ENCODE results near the gene MIXL1. TPM values are rescaled to one million over a fixed set of nuclear protein-coding genes. Genes with fewer than 3 reads are reported as not detected.
"Not testable (repeated sequence)": the region's sequence is repeated elsewhere in the genome, so short reads cannot be mapped to it uniquely, and the experiment has no call there.

MIXL1 gene
- total RNA-seq, 1 experiment from 2014 or later, result 4.7 TPM

DNA sequence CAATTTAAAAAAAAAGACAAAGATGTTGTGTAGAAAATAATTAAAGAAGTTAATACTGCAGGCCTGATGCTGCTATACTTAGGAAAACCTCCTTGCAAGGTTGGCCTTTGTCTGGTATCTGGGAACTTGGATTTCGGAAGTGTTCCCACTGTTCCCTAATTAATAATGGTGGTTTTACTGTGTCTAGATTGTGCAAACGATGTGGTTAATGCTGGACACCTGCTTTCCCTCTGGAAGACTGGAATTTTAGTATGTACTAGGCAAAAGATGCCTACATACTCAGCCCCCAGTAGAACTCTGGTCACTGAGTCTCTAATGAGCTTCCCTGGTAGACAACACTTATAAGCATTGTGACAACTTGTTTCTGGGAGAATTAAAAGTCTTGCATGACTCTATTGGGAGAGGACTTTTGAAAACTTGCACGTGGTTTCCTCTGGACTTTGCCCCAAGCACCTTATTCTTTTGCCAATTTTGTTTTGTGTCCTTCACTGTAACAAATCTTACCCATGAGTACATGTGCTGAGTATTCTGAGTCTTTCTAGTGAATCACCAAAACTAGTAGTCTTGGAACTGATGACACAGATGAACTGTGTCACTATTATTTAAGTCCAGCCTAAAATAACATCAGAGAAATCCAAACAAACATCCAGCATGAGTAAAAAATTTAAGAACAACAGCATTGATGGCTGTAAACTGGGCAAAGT, 45.1 kb downstream of the MIXL1 start:
- Histone ChIP-seq H4K20me1 (ENCODE audit: control insufficient read depth, insufficient read depth, insufficient read length) (no peaks in the 10 kb centered on the region), H2BK12ac (ENCODE audit: insufficient read length, low read depth, low read length) (no peak overlapping the region), H3K27me3 (ENCODE audit: insufficient read depth, low read length) (no peaks in the 10 kb centered on the region), H2BK5ac (ENCODE audit: insufficient read length, low read length) (no peak overlapping the region), H3K14ac (ENCODE audit: insufficient read depth, low read length) (no peak overlapping the region), H3K23me2 (ENCODE audit: insufficient read length, low read depth, low read length, poor library complexity, severe bottlenecking) (no peaks in the 10 kb centered on the region), H3K79me1 (ENCODE audit: insufficient read depth, low read depth, low read length, poor library complexity, severe bottlenecking) (no peaks in the 10 kb centered on the region), H3K18ac (ENCODE audit: insufficient read length, low read depth, low read length) (no peak overlapping the region), H4K5ac (ENCODE audit: insufficient read length, low read depth, low read length) (no peak overlapping the region), H3K9me3 (ENCODE audit: control insufficient read depth, low read depth, low read length) (no peaks in the 10 kb centered on the region), H3K56ac (ENCODE audit: insufficient read length, low read depth, low read length) (no peak overlapping the region), H4K91ac (ENCODE audit: insufficient read length, low read depth, low read length) (no peak overlapping the region), H4K8ac (replicated peaks; ENCODE audit: insufficient read length, low read depth, low read length) (no peak overlapping the region), H2AK5ac (ENCODE audit: insufficient read length, low read length) (no peak overlapping the region), H3K23ac (ENCODE audit: insufficient read length, low read depth, low read length) (no peak overlapping the region), H3K4me1 (ENCODE audit: insufficient read depth, low read length) (no peaks in the 10 kb centered on the region), H2AFZ (ENCODE audit: low read length) (no peak overlapping the region), H3K4me2 (ENCODE audit: insufficient read depth, insufficient read length, low read length) (no peak overlapping the region), H3T11ph (ENCODE audit: low read length) (no peak overlapping the region), H2BK120ac (ENCODE audit: low read depth, low read length, poor library complexity, severe bottlenecking) (no peak overlapping the region), H3K4ac (ENCODE audit: low read depth, low read length) (no peak overlapping the region), H2BK20ac (ENCODE audit: low read depth, low read length, poor library complexity, severe bottlenecking) (no peak overlapping the region), H3K9ac (ENCODE audit: extremely low read depth, insufficient read length, low read length) (no peak overlapping the region), H3K27ac (ENCODE audit: insufficient read length, low read depth, low read length) (no peak overlapping the region), H2BK15ac (ENCODE audit: low read depth, low read length) (no peak overlapping the region), H3K79me2 (ENCODE audit: insufficient read depth, low read length) (no peaks in the 10 kb centered on the region)
- Mint-ChIP-seq H3K27ac (peak overlapping the region in 1 of 3 experiments; percentile 76; a peak in 1 of 7 replicates), H3K36me3 (ENCODE audit: insufficient read depth in 1 of 3, low read depth in 3 of 3) (peaks cover 9 to 30% (median 29%) of the 10 kb centered on the region in 3 experiments; a peak in 6 of 7 replicates), H3K27me3 (ENCODE audit: low read depth) (no peaks in the 10 kb centered on the region), H3K4me3 (no peak overlapping the region), H3K4me1 (peaks cover 0 to 3% of the 10 kb centered on the region in 2 experiments; a peak in 1 of 4 replicates), H3K9me3 (no peaks in the 10 kb centered on the region)
- no CpG with 5 or more reads among the region's 3 CpGs for WGBS (ENCODE audit: extremely low coverage, insufficient read length, low lambda C conversion rate)
- TF ChIP-seq, protein P1, sequence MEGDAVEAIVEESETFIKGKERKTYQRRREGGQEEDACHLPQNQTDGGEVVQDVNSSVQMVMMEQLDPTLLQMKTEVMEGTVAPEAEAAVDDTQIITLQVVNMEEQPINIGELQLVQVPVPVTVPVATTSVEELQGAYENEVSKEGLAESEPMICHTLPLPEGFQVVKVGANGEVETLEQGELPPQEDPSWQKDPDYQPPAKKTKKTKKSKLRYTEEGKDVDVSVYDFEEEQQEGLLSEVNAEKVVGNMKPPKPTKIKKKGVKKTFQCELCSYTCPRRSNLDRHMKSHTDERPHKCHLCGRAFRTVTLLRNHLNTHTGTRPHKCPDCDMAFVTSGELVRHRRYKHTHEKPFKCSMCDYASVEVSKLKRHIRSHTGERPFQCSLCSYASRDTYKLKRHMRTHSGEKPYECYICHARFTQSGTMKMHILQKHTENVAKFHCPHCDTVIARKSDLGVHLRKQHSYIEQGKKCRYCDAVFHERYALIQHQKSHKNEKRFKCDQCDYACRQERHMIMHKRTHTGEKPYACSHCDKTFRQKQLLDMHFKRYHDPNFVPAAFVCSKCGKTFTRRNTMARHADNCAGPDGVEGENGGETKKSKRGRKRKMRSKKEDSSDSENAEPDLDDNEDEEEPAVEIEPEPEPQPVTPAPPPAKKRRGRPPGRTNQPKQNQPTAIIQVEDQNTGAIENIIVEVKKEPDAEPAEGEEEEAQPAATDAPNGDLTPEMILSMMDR (conservative IDR thresholded peaks at IDR 0.05), result no peak
- DNase-seq, result no peak

- not testable (repeated sequence) for H4K8ac ChIP-seq (replicated peaks; ENCODE audit: insufficient read length, low read depth, low read length); H3K27me3 ChIP-seq (ENCODE audit: insufficient read depth, low read length); H2AFZ ChIP-seq (ENCODE audit: low read length); H2BK120ac ChIP-seq (ENCODE audit: low read depth, low read length, poor library complexity, severe bottlenecking); H3K9me3 Mint-ChIP-seq; H3K4me1 Mint-ChIP-seq; H2BK20ac ChIP-seq (ENCODE audit: low read depth, low read length, poor library complexity, severe bottlenecking); H3K27ac ChIP-seq (ENCODE audit: insufficient read length, low read depth, low read length); H3K14ac ChIP-seq (ENCODE audit: insufficient read depth, low read length); H4K91ac ChIP-seq (ENCODE audit: insufficient read length, low read depth, low read length); H2AK5ac ChIP-seq (ENCODE audit: insufficient read length, low read length); H3K79me2 ChIP-seq (ENCODE audit: insufficient read depth, low read length); H3K23me2 ChIP-seq (ENCODE audit: insufficient read length, low read depth, low read length, poor library complexity, severe bottlenecking); H3T11ph ChIP-seq (ENCODE audit: low read length); H3K23ac ChIP-seq (ENCODE audit: insufficient read length, low read depth, low read length); H2BK15ac ChIP-seq (ENCODE audit: low read depth, low read length); H4K20me1 ChIP-seq (ENCODE audit: control insufficient read depth, insufficient read depth, insufficient read length); H3K4me3 Mint-ChIP-seq; H3K9ac ChIP-seq (ENCODE audit: extremely low read depth, insufficient read length, low read length); H2BK12ac ChIP-seq (ENCODE audit: insufficient read length, low read depth, low read length); H3K4ac ChIP-seq (ENCODE audit: low read depth, low read length); H3K27me3 Mint-ChIP-seq (ENCODE audit: low read depth); DNase-seq; H3K4me1 ChIP-seq (ENCODE audit: insufficient read depth, low read length); H3K4me2 ChIP-seq (ENCODE audit: insufficient read depth, insufficient read length, low read length); H3K18ac ChIP-seq (ENCODE audit: insufficient read length, low read depth, low read length); H3K79me1 ChIP-seq (ENCODE audit: insufficient read depth, low read depth, low read length, poor library complexity, severe bottlenecking); H2BK5ac ChIP-seq (ENCODE audit: insufficient read length, low read length); H3K9me3 ChIP-seq (ENCODE audit: control insufficient read depth, low read depth, low read length); H3K56ac ChIP-seq (ENCODE audit: insufficient read length, low read depth, low read length); H4K5ac ChIP-seq (ENCODE audit: insufficient read length, low read depth, low read length)
- peak overlapping the region in 2 of 3 experiments; percentile 40 to 76; a peak in 5 of 7 replicates for H3K27ac Mint-ChIP-seq
- WGBS (ENCODE audit: extremely low coverage, insufficient read length, low lambda C conversion rate), result no CpG with 5 or more reads among the region's 8 CpGs
- H3K36me3 Mint-ChIP-seq (ENCODE audit: insufficient read depth in 1 of 3, low read depth in 3 of 3), result peaks cover 6 to 30% (median 25%) of the 10 kb centered on the region in 3 experiments; a peak in 6 of 7 replicates
Measured at GRCh38 chr1:226272233-226272902, 48.9 kb downstream of the MIXL1 start.
